Stimulated activated CD4-positive, alpha-beta T cell treated with anti-CD3 and anti-CD28 coated beads, TNF-alpha, amount 100 ng/mL, for 4 hours (primary cell): ENCODE measurements around the gene RPP14.
A peak's percentile ranks its signal among the peaks of the same experiment; 100 is the strongest.
"Not testable (repeated sequence)": the region's sequence is repeated elsewhere in the genome, so short reads cannot be mapped to it uniquely, and the experiment has no call there.

Source experiments
- DNase-seq, 3 experiments: peaks; one replicate each; pipeline ENCODE4 v3.0.0-alpha.2; 2020; ENCODE audit warnings: low read depth in 3 of 3

RPP14 gene

DNA sequence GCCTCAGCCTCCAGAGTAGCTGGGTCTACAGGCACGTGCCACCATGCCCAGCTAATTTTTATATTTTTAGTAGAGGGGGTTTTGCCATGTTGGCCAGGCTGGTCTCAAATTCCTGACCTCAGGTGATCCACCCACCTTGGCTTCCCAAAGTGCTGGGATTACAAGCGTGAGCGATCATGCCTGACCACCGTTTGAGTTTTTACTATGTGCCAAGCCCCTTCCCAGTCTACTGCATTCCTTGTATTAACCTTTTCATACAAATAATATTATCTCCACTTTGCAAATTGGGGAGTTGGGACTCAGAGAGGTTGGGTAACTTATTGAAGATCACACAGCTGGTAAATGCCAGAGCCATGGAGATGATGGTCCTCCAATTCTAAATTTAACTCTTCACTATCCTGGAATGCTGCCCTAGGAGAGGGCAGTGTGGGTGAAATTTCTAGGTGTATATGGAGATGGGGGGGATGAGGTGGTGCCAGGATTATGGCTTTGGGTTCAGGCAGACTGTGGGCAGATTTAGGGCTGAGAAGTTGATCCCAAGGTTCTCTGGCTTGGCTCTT lies 25.6 kb downstream of the RPP14 start:
- DNase-seq, result no peak

DNA sequence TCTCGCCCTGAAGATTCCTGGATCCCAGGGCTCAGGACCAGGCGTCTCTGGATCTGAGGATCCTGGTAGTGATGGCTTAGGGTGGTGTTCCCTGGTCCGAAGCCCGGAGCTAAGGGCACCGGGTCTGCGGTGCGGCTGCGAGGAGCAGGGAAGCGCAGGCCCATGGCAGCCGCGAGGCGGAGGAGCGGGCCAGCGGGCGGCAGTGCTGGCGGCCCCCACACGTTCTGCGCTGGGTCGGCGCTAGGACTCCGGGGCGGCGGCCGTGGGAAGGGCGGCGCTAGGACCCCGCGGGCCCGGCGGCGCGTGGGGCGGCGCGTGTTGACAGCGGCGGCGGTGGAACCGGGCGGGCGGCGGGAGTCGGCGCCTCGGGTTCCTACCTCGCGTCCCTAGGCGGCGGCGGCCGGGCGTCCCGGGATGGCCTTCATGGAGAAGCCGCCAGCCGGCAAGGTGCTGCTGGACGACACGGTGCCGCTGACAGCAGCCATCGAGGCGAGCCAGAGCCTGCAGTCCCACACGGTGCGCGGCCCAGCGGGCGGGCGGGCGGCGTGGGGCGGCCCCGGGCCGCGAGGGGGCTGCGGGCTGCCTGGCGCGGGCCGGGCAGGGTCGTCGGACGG lies 26.6 kb downstream of the RPP14 start, which contains the start of gene PXK:
Gene PXK, plus strand, starts transcription at position 318 of the 614 bp plus-strand sequence. Its CDS starts 97 bp downstream, at position 415.
- peak; percentile 58 to 70 (median 62) for DNase-seq

DNA sequence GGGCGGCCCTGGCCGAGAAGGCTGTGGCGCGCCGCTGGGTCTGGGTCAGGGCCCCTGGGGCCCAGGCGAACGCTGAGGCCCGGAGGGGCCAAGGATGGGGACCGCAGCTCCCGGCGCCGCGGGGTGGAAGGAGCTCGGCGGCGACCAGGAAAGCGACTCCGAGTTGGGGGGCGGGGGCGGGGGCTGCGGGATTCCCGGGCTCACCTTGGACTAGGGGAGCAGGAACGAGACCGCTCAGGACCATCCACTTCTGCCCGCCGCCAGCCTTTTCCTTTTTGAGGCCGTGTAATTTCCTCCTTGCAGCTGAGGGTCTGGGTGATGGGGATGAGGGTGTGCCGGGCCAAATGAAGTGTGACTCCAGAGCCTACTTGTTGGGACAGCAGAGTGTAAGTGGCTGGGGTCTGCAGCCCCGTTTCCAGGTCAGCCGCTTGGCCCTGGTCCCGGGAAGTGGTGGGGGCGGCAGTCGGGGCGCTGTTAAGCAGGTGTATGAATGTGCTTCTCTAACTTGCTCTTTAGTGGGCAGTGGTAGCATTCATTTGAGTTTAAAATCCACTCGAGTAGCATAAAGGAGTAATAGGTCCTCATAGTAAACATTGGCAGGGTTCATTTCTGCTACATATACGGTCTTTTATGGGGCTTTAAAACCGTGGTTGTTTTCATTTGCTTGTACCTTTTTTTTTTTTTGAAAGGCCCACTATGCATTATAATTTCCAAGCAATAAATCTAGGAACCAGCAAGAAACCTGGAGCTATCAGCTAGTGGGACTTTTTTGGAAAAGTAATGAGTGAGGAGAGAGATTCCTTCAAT lies 27.4 kb downstream of the RPP14 start:
- peak in 1 of 3 experiments; percentile 18 for DNase-seq

GRCh38 chr3:58334013-58334321 lies 27.9 kb downstream of the RPP14 start:
- no peak for DNase-seq

DNA sequence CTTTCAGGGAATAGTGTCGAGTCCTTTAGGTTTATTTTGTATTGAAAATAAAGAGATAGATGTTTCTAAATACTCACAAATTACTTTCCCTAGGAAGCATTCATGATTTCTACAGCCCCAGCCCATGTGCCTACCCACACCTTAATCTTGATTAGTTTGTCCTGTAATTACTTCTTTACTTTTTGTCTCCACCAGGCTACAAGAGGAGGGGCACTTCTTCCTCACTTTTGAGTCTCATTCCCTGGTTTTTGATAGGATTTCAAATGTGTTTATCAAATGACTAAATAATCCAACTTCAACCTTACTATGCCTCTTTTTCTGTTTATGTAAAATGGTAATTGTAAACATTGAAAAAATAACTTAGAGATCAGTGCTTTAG lies 28.4 kb downstream of the RPP14 start:
- DNase-seq, result no peak

DNA sequence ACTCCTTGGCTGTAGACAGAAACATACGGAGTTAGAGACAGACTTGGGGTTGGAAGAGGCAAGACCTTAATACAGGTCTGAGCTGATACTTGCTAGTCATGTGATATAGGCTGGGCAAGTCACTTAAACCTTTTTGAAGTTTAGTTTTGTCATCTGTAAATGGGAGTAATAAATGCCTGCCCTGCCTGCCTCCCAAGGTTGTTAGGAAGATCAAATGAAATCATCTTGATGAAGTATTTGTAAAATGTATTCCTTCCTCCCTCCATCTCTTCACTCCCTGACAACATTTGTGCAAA lies 29.6 kb downstream of the RPP14 start:
- no peak for DNase-seq

DNA sequence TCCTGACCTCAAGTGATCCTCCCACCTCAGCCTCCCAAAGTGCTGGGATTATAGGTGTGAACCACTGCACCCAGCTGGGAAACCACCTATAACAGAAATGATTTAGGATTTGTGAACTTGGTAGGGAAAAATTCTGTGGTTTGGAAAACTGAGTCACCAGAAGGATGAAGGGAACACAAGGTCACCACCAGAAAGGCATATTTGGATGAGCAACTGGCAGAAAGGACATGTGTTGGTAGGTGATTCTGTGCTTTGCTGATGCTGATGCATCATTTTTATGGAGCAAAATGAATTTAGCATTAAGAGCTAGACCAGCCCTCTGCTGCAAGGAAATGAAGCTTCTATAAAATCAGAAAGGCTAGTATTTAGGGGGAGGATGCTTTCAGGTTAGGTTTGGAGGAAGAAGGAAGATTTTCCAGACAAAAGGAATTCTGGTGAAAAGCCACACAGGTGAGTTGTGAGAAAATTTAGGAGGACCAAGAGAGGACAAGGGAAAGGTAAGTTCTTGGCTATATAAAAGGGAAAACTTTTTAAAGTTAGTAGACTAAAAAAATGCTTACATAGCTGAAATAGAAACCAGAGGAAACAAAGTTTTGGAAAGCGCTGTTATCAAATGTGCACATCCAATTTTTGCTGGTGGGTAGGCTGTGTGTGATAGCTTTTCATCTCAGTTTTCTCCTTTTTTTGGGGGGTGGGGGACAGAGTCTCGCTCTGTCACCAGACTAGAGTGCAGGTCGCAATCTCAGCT lies 30.3 kb downstream of the RPP14 start:
- DNase-seq, result no peak

GRCh38 chr3:58337190-58337589 lies 31.1 kb downstream of the RPP14 start:
- no peak for DNase-seq

- not testable (repeated sequence) for DNase-seq
These were observed 33.1 kb downstream of the RPP14 start for GRCh38 chr3:58339146-58339545.

GRCh38 chr3:58340594-58341244 lies 34.7 kb downstream of the RPP14 start:
- DNase-seq, result no peak

GRCh38 chr3:58341376-58341775 lies 35.3 kb downstream of the RPP14 start:
- no peak for DNase-seq

DNA sequence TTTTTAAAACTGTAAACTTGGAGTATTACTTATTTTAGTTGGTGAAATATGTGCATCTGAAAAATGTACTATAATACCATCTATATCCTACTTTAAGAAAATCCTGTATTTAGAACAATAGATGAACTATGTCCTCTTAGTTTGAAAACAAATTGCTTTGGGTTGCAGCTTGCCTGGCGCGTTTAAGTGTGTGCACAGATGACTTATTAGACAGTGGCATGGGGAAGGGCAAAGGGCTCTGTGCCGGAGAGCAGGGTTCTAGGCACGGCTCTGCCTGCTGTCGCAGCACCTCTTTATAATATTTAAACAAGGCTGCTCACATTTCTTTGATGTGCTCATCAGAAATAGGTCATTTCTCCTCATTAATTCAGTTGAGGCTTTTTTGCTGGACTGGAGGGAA lies 36.6 kb downstream of the RPP14 start:
- no peak for DNase-seq

GRCh38 chr3:58345457-58345856 lies 39.4 kb downstream of the RPP14 start:
- no peak for DNase-seq

DNA sequence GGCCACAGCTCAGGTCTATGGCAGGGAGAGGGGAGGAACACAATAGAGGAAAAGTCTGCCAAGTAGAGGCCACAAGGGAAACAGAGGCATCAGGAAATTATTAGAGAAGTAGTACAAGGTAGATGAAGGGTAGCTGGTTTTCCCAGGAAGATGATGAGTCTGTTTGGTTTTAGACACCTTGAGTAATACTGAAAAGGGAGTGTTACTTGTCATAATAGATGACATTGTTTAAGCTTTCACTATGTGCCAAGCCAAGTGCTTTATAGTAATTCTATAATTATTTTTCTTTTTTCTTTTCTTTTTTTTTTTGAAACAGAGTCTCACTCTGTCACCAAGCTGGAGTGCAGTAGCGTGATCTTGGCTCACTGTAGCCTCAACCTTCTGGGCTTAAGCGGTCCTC lies 40.3 kb downstream of the RPP14 start:
- DNase-seq, result no peak

- DNase-seq, result no peak
These were observed 41.9 kb downstream of the RPP14 start for GRCh38 chr3:58347984-58348383.

DNA sequence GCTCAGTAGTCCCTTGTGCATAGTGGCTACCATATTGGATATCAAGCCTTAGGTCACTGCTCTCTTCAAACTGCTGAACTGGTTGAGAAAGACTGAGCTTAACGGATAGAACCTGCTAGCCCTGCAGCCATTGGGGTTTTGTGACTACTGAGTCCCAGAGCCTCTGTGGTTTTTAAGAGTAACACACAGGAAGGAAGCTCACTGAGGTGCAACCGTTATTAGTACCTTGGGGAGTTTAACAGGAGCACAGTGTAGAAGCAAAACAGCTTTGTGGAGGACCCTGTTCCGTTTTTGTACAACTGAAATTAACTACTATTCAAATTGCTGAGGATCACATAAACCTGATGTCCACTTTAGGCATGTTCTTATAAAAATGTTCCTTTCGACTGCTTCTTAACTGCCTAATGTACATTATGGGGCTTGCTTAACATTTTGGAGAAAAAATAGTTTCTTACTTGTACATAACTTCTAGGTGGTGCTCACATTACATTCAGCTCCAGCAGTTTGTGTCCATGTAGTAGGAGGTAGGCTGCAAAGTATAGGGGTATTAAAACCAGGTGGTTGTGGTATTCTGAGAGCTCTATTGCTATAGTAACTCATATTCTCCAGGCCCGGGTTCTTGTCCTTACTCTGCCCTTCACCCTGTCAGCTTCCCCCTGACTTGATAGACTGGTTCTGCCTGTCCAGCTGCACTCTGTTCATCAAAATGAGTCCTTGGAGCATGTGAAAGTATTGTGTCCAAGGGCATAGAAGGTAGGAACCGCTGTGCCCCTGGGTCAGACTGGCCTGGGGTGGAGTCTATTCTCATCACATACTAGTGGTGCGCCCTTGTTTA lies 44.0 kb downstream of the RPP14 start:
- no peak for DNase-seq

DNA sequence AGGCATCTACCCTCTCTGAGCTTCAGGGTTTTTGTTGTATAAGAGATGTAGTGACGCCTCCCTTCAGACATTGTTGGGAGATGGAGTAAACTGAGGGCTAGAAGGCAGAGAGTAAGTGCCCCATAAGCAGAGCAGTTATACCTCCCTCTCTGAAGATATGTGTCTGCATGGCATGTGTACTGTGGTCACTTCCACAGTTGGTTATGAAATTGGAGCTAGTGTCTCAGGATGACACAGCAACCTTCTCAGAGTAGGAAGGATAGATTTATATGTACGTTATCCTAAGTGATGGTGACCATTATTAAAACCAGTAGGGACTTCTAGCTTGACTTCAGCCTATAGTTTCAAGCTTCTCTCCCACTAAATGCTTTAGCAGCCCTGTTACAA lies 44.6 kb downstream of the RPP14 start:
- DNase-seq, result no peak

GRCh38 chr3:58351920-58352319 lies 45.9 kb downstream of the RPP14 start:
- no peak for DNase-seq

DNA sequence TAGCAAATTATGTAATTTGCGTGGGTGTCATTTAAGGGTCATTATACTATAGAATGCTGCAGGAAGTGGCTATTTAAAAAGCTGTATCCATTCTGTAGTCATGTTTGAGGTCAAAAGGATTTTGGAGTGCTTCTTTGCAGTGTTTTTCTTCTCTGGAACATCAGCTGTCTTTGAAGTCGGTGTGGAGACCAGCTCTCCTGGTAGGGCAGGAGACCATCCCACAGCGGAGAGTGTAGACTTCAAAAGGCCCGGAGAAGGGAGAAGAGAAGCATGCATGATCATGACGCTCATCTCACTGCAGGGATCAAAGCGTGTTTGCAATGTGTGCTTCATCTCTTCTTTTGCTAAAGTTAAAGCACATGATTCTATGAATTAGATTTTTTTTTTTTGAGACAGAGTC lies 46.6 kb downstream of the RPP14 start:
- no peak for DNase-seq

GRCh38 chr3:58353722-58354553 lies 47.9 kb downstream of the RPP14 start:
- no peak for DNase-seq
